HepG2 (cell line): ENCODE data around the gene MMRN1. TPM values are rescaled to one million over a fixed set of nuclear protein-coding genes. Genes with fewer than 3 reads are reported as not detected.

ENCODE experiments used
- ZNF543 ChIP-seq: sonication (generic); formaldehyde crosslinking; IDR thresholded peaks from 2 replicates; pipeline ENCODE4 v1.4.0; 2020; ENCODE audit warnings: mild to moderate bottlenecking, missing genetic modification reagents
- polyA plus RNA-seq, 8 experiments: library from polyadenylated mRNA; depleted of rRNA in 3 of 8; stranded (reverse) in 7 of 8; unstranded in 1 of 8; fragments of >200 nt; fragmentation: Illumina TruSeq in 4 of 8; extraction: Trizol in 4 of 8; gene quantifications; 2 replicates each; pipeline versions ENCODE4 v1.2.1 to v1.2.3, GENCODE V29; 2011 to 2016; ENCODE audit warnings: low read depth in 4 of 8, missing spikeins in 1 of 8, mixed read lengths in 1 of 8; ENCODE audit not compliant: insufficient read depth in 1 of 8
- total RNA-seq, 5 experiments: library from RNA; depleted of rRNA; stranded (reverse); fragments of >200 nt; fragmentation: Illumina TruSeq; extraction: Trizol; gene quantifications; 2 replicates each; pipeline ENCODE4 v1.2.3, GENCODE V29; 2016; ENCODE audit warnings: low read depth in 1 of 5
- TF ChIP-seq, protein P1 (sequence below): IDR thresholded peaks from 2 replicates; pipeline ENCODE4 v1.6.1; 2016; ENCODE audit warnings: low read depth, missing genetic modification reagents, missing compliant biosample characterization

The MMRN1 gene
- total and polyA plus RNA-seq, 2 of the 13 experiments (the other 11 are each of a cell fraction or from before 2014, with no cell fraction given) = not detected

DNA sequence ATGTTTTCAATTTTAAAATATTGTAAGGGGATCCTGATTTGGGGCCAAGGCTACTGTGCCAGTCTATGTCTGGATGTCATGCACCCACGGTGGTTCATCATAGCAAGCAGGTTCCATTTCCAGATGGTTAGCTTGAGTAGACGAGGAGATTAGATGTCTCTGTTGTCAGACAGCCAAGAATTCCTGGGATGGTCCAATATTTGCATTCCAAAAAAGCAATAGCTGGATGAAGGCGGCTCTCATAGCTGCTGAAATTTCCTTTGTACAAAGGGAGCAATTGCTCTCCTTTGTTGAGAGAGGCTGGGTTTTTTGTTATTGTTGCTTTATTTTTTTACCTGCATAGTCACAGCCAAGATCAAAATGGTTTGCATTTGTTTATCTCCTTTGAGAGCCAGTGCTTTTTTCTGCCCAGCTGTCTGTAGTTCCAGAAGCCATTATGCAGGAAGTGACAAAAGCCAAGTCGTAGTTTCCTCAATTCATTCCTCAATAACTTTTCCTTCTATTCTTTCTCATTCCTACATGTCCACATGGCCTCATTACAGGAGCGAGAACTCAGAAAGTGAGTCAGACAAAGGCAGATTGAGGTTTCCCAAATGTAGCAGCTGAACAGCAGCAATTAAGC, 107.9 kb downstream of the MMRN1 start (continued):
- TF ChIP-seq, protein P1, sequence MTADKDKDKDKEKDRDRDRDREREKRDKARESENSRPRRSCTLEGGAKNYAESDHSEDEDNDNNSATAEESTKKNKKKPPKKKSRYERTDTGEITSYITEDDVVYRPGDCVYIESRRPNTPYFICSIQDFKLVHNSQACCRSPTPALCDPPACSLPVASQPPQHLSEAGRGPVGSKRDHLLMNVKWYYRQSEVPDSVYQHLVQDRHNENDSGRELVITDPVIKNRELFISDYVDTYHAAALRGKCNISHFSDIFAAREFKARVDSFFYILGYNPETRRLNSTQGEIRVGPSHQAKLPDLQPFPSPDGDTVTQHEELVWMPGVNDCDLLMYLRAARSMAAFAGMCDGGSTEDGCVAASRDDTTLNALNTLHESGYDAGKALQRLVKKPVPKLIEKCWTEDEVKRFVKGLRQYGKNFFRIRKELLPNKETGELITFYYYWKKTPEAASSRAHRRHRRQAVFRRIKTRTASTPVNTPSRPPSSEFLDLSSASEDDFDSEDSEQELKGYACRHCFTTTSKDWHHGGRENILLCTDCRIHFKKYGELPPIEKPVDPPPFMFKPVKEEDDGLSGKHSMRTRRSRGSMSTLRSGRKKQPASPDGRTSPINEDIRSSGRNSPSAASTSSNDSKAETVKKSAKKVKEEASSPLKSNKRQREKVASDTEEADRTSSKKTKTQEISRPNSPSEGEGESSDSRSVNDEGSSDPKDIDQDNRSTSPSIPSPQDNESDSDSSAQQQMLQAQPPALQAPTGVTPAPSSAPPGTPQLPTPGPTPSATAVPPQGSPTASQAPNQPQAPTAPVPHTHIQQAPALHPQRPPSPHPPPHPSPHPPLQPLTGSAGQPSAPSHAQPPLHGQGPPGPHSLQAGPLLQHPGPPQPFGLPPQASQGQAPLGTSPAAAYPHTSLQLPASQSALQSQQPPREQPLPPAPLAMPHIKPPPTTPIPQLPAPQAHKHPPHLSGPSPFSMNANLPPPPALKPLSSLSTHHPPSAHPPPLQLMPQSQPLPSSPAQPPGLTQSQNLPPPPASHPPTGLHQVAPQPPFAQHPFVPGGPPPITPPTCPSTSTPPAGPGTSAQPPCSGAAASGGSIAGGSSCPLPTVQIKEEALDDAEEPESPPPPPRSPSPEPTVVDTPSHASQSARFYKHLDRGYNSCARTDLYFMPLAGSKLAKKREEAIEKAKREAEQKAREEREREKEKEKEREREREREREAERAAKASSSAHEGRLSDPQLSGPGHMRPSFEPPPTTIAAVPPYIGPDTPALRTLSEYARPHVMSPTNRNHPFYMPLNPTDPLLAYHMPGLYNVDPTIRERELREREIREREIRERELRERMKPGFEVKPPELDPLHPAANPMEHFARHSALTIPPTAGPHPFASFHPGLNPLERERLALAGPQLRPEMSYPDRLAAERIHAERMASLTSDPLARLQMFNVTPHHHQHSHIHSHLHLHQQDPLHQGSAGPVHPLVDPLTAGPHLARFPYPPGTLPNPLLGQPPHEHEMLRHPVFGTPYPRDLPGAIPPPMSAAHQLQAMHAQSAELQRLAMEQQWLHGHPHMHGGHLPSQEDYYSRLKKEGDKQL (CRISPR knock-in tag) = no peak
- no peak for TF ChIP-seq ZNF543

Other genes with a start within 250 kb of the MMRN1 start
- gene SNCA, start 57.7 kb upstream of the MMRN1 start, total RNA-seq (2016; rRNA removed; fragmentation: Illumina TruSeq; extraction: Trizol) = not detected in 2 replicates
- not detected in 2 replicates for gene SNCA, start 57.7 kb upstream of the MMRN1 start, polyA plus RNA-seq (2011; rRNA removed)
- gene CCSER1, start 232.5 kb downstream of the MMRN1 start, total RNA-seq (2016; rRNA removed; fragmentation: Illumina TruSeq; extraction: Trizol) = not detected in 2 replicates
- not detected in 2 replicates for gene CCSER1, start 232.5 kb downstream of the MMRN1 start, polyA plus RNA-seq (2011; rRNA removed)